T follicular helper cell (primary cell): ENCODE measurements around the gene LRRC41.
"Not testable (repeated sequence)": the region's sequence is repeated elsewhere in the genome, so short reads cannot be mapped to it uniquely, and the experiment has no call there.

Source experiments
- DNase-seq: peaks from one replicate; pipeline ENCODE4 v3.0.0-alpha.2; 2020; ENCODE audit warnings: low read depth
- total RNA-seq, 2 experiments: gene quantifications; one replicate each; lab custom pipeline; 2026; lab: John Stamatoyannopoulos, UW

Gene LRRC41
- total RNA-seq: 72.4 to 90.1 reads per million in 2 experiments

GRCh38 chr1:46303038-46303871, at the start of gene LRRC41, which contains the start of gene UQCRH:
LRRC41 (minus strand) TSS chr1:46303616; CDS start chr1:46303322, 294 bp downstream.
UQCRH (plus strand) TSS chr1:46303698; CDS start chr1:46303767, 69 bp downstream.
- DNase-seq: peak; percentile 88

- DNase-seq: no peak
Measured at GRCh38 chr1:46352363-46352762, 48.9 kb upstream of the LRRC41 start.

- no peak for DNase-seq
Measured at GRCh38 chr1:46345281-46345680, 41.9 kb upstream of the LRRC41 start.

GRCh38 chr1:46344481-46344880, 41.1 kb upstream of the LRRC41 start:
- no peak for DNase-seq

GRCh38 chr1:46343705-46344104, 40.3 kb upstream of the LRRC41 start:
- no peak for DNase-seq

GRCh38 chr1:46343351-46343695, 39.9 kb upstream of the LRRC41 start:
- DNase-seq: no peak

GRCh38 chr1:46342677-46343350, 39.4 kb upstream of the LRRC41 start:
- DNase-seq: no peak

GRCh38 chr1:46342084-46342656, 38.8 kb upstream of the LRRC41 start:
- no peak for DNase-seq

GRCh38 chr1:46341222-46342083, 38.0 kb upstream of the LRRC41 start:
- DNase-seq: no peak

GRCh38 chr1:46340404-46341221, 37.2 kb upstream of the LRRC41 start, which contains the start of gene NSUN4:
NSUN4 (plus strand) TSS chr1:46340807; CDS start chr1:46340827, 20 bp downstream.
- peak; percentile 81 for DNase-seq

GRCh38 chr1:46337409-46337808, 34.0 kb upstream of the LRRC41 start:
- DNase-seq: not testable (repeated sequence)

GRCh38 chr1:46335081-46335480, 31.7 kb upstream of the LRRC41 start:
- DNase-seq: no peak

GRCh38 chr1:46334030-46334384, 30.6 kb upstream of the LRRC41 start:
- no peak for DNase-seq

- no peak for DNase-seq
Measured at GRCh38 chr1:46333300-46334029, 30.0 kb upstream of the LRRC41 start.

GRCh38 chr1:46331786-46332540, 28.5 kb upstream of the LRRC41 start:
- DNase-seq: not testable (repeated sequence)

GRCh38 chr1:46330381-46330780, 27.0 kb upstream of the LRRC41 start:
- DNase-seq: not testable (repeated sequence)

GRCh38 chr1:46329807-46330206, 26.4 kb upstream of the LRRC41 start:
- DNase-seq: not testable (repeated sequence)

- DNase-seq: not testable (repeated sequence)
Measured at GRCh38 chr1:46328182-46328581, 24.8 kb upstream of the LRRC41 start.
